Trophoblast cell (in vitro differentiated cells and primary cell): Measurements from ENCODE around the gene ALAS1.
A peak's percentile ranks its signal among the peaks of the same experiment; 100 is the strongest.

Experiments
- DNase-seq, 2 donors: peaks; one replicate each; pipeline ENCODE4 v3.0.0-alpha.2; 2016
- H2AFZ ChIP-seq: 2 replicates; pipeline ENCODE4 v1.6.1; 2013; ENCODE audit warnings: low read length, moderate library complexity, mild to moderate bottlenecking; ENCODE audit not compliant: insufficient read depth, poor library complexity
- H2AK5ac ChIP-seq: 2 replicates; pipeline ENCODE4 v1.6.1; 2013; ENCODE audit warnings: mild to moderate bottlenecking, low read length
- H2BK120ac ChIP-seq: 2 replicates; pipeline ENCODE4 v1.6.1; 2013; ENCODE audit warnings: low read length, mild to moderate bottlenecking, moderate library complexity; ENCODE audit not compliant: insufficient read depth, poor library complexity
- H2BK12ac ChIP-seq: 2 replicates; pipeline ENCODE4 v1.6.1; 2013; ENCODE audit warnings: mild to moderate bottlenecking, low read length, moderate library complexity
- H2BK5ac ChIP-seq: 2 replicates; pipeline ENCODE4 v1.6.1; 2013; ENCODE audit warnings: low read length, low read depth, moderate library complexity, mild to moderate bottlenecking; ENCODE audit not compliant: poor library complexity
- H3K14ac ChIP-seq: 2 replicates; pipeline ENCODE4 v1.6.1; 2013; ENCODE audit warnings: mild to moderate bottlenecking, low read length
- H3K18ac ChIP-seq: 2 replicates; pipeline ENCODE4 v1.6.1; 2013; ENCODE audit warnings: mild to moderate bottlenecking, low read length
- H3K23ac ChIP-seq: 2 replicates; pipeline ENCODE4 v1.6.1; 2013; ENCODE audit warnings: low read length
- H3K27ac ChIP-seq: 2 replicates; pipeline ENCODE4 v1.5.1; 2013; ENCODE audit warnings: low read depth, mild to moderate bottlenecking, inconsistent platforms, low read length, moderate library complexity
- H3K27me3 ChIP-seq: 2 replicates; pipeline ENCODE4 v1.6.1; 2013; ENCODE audit warnings: inconsistent platforms, mild to moderate bottlenecking, low read length, moderate library complexity; ENCODE audit not compliant: insufficient read depth
- H3K36me3 ChIP-seq, 2 experiments: 1 replicate in 1 of 2; 2 replicates in 1 of 2; pipeline ENCODE4 v1.6.1; 2013; ENCODE audit warnings: low read length in 2 of 2, mild to moderate bottlenecking in 2 of 2, moderate library complexity in 1 of 2; ENCODE audit not compliant: insufficient read depth in 2 of 2, control insufficient read depth in 1 of 2
- H3K4ac ChIP-seq: 2 replicates; pipeline ENCODE4 v1.6.1; 2013; ENCODE audit warnings: low read depth, mild to moderate bottlenecking, low read length, moderate library complexity
- H3K4me1 ChIP-seq, 2 experiments: 1 replicate in 1 of 2; 2 replicates in 1 of 2; pipeline ENCODE4 v1.6.1; 2013; ENCODE audit warnings: low read length in 2 of 2, mild to moderate bottlenecking in 2 of 2, moderate library complexity in 1 of 2; ENCODE audit not compliant: insufficient read depth in 2 of 2, control insufficient read depth in 1 of 2
- H3K4me2 ChIP-seq: 2 replicates; pipeline ENCODE4 v1.6.1; 2013; ENCODE audit warnings: inconsistent platforms, mild to moderate bottlenecking, low read length, moderate library complexity
- H3K4me3 ChIP-seq: 2 replicates; pipeline ENCODE4 v1.5.1; 2013; ENCODE audit warnings: mild to moderate bottlenecking, low read depth, low read length, inconsistent platforms
- H3K79me1 ChIP-seq: one replicate; pipeline ENCODE4 v1.6.1; 2013; ENCODE audit warnings: low read length
- H3K79me2 ChIP-seq: 2 replicates; pipeline ENCODE4 v1.6.1; 2013; ENCODE audit warnings: low read length, mild to moderate bottlenecking; ENCODE audit not compliant: control insufficient read depth, insufficient read depth, poor library complexity
- H3K9ac ChIP-seq: 2 replicates; pipeline ENCODE4 v1.6.1; 2013; ENCODE audit warnings: mild to moderate bottlenecking, low read length
- H3K9me3 ChIP-seq: 2 replicates; pipeline ENCODE4 v1.6.1; 2013; ENCODE audit warnings: low read depth, mild to moderate bottlenecking, control low read depth, inconsistent platforms, low read length; ENCODE audit not compliant: insufficient read depth
- H4K12ac ChIP-seq: 2 replicates; pipeline ENCODE4 v1.6.1; 2013; ENCODE audit warnings: low read depth, mild to moderate bottlenecking, low read length, moderate library complexity
- H4K8ac ChIP-seq: 2 replicates; pipeline ENCODE4 v1.6.1; 2013; ENCODE audit warnings: low read depth, mild to moderate bottlenecking, low read length, moderate library complexity
- H4K91ac ChIP-seq: one replicate; pipeline ENCODE4 v1.6.1; 2013; ENCODE audit warnings: low read depth, mild to moderate bottlenecking, low read length, moderate library complexity
- whole genome bisulfite sequencing: extraction: QIAGEN DNeasy Blood & Tissue Kit; methylation state at CpG from one replicate; pipeline ENCODE4 v1.1.7; 2013; ENCODE audit warnings: missing lambda C conversion rate; ENCODE audit not compliant: insufficient read length, insufficient coverage; ENCODE audit errors: extremely low coverage; 5-methylcytosine and 5-hydroxymethylcytosine counted together

The ALAS1 gene

DNA sequence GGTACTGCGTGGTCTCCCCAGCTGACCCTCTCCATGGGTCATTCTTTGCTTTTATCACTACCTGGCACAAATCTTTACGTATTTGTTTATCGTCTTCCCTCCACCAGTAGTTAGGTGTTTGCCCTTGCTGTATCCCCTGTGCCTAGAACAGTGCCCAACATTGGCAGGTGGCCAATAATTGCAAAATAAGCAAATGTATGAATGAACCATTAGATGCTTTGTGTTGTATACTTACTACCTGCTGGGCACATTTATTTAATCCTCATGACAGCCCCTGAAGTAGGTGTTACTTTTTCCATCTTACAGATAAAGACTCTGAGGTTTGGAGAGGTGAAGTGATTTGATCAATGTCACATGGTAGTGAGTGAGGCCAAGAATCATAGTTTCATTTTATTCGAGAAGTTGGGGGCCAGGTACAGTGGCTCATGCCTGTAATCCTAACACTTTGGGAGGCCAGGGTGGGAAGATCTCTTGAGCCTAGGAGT lies 43.0 kb downstream of the ALAS1 start:
- Histone ChIP-seq H3K18ac (no peak overlapping the region), H4K91ac (no peak overlapping the region), H3K27ac (no peak overlapping the region), H3K4me1 (peaks cover 32 to 41% of the 10 kb centered on the region in 2 experiments), H3K79me2 (peaks cover 7% of the 10 kb centered on the region), H3K79me1 (peaks cover 18% of the 10 kb centered on the region), H3K23ac (no peak overlapping the region), H3K9me3 (peaks cover 8% of the 10 kb centered on the region), H3K14ac (no peak overlapping the region), H3K36me3 (no peaks in the 10 kb centered on the region), H3K4ac (no peak overlapping the region), H4K12ac (no peak overlapping the region), H2BK120ac (no peak overlapping the region), H2AK5ac (no peak overlapping the region), H2BK12ac (no peak overlapping the region), H3K4me2 (no peak overlapping the region), H3K4me3 (no peak overlapping the region), H2BK5ac (no peak overlapping the region), H2AFZ (no peak overlapping the region), H3K27me3 (no peaks in the 10 kb centered on the region), H3K9ac (no peak overlapping the region), H4K8ac (no peak overlapping the region)
- WGBS, result no CpG with 5 or more reads among the region's 4 CpGs
- DNase-seq, result no peak

DNA sequence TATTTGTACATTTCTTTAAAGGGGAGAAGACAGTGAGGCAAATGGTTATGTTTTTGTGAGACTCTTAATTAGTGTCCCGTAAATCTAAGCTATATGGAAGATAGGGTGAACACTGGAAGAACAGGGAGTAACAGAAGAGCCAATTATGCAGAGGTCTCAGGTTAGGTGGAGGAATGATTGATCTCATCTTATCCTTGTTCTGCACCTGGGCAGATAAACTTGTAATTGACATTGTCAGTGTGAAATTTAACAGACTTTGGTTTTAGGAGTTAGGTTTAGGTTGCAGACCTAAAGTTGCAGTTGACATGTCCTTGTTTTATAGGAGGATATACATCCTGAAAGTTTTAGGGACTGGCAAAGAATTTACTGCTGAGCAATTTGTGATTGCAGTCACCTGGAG lies 44.1 kb downstream of the ALAS1 start:
- no peak overlapping the region for H4K8ac ChIP-seq
- no peak overlapping the region for H2BK120ac ChIP-seq
- H3K4me3 ChIP-seq, result no peak overlapping the region
- H3K27ac ChIP-seq, result no peak overlapping the region
- H3K79me1 ChIP-seq, result peaks cover 18% of the 10 kb centered on the region
- no peak overlapping the region for H2BK5ac ChIP-seq
- no peak for DNase-seq
- H3K9me3 ChIP-seq, result peaks cover 8% of the 10 kb centered on the region
- no peak overlapping the region for H3K4ac ChIP-seq
- no peak overlapping the region for H3K18ac ChIP-seq
- H3K36me3 ChIP-seq, result no peaks in the 10 kb centered on the region
- peaks cover 32 to 43% of the 10 kb centered on the region in 2 experiments for H3K4me1 ChIP-seq
- no peak overlapping the region for H2AK5ac ChIP-seq
- no peak overlapping the region for H3K14ac ChIP-seq
- no peak overlapping the region for H3K23ac ChIP-seq
- H2BK12ac ChIP-seq, result no peak overlapping the region
- H4K91ac ChIP-seq, result no peak overlapping the region
- WGBS, result no CpG with 5 or more reads among the region's 1 CpG
- no peak overlapping the region for H3K4me2 ChIP-seq
- H3K27me3 ChIP-seq, result no peaks in the 10 kb centered on the region
- H2AFZ ChIP-seq, result no peak overlapping the region
- H3K79me2 ChIP-seq, result peaks cover 7% of the 10 kb centered on the region
- no peak overlapping the region for H4K12ac ChIP-seq
- H3K9ac ChIP-seq, result no peak overlapping the region

DNA sequence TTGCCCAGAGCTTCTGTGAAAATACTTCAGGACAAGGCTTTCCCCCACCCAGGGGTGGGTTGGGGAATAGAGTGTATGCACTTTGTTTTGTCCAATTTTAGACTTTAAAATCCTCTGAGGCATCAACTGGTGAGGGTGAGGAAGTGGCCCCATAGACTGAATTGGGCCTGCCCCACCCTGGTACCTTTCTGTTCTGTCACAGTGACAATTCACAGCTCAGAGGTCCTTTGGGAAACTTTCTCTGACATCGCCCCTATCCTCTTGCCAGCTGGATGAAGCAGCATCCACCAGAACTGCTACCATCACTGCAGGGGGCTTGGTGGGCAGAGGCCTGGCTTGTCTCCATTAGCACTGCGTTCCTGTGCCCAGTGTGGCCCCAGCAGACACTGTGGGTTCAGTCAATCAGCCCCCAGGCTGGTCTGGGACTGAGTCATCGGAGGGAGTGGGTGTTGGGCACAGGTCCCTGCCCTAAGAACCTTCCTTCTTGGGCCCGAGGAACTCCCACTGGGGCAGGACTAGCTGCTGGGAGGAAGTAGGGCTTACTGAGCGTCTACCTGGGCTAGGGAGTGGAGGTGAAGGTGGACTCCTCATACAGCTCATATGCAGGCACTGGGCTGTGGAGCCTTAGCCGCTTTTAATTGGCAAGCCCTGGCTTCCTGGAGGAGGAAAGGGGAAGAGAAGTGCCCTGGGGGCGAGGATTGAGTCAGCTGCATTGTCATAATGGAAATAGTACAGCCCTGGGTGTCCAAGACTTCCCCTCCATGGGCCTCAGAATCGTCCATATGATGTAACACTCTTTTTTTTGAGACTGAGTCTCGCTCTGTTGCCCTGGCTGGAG lies 46.0 kb downstream of the ALAS1 start:
- no peak overlapping the region for H2BK120ac ChIP-seq
- DNase-seq, result peak; percentile 92 to 93
- H3K4me3 ChIP-seq, result no peak overlapping the region
- peak overlapping the region; percentile 31 for H4K8ac ChIP-seq
- peak overlapping the region; percentile 32 for H2BK5ac ChIP-seq
- H3K23ac ChIP-seq, result no peak overlapping the region
- peaks cover 19 to 29% of the 10 kb centered on the region in 2 experiments for H3K4me1 ChIP-seq
- no peak overlapping the region for H3K9ac ChIP-seq
- H3K4ac ChIP-seq, result no peak overlapping the region
- no peaks in the 10 kb centered on the region for H3K27me3 ChIP-seq
- peaks cover 3% of the 10 kb centered on the region for H3K79me2 ChIP-seq
- peak overlapping the region; percentile 30 for H4K91ac ChIP-seq
- H3K9me3 ChIP-seq, result peaks cover 6% of the 10 kb centered on the region
- H3K14ac ChIP-seq, result peak overlapping the region; percentile 28
- H3K4me2 ChIP-seq, result no peak overlapping the region
- H2AFZ ChIP-seq, result no peak overlapping the region
- H2BK12ac ChIP-seq, result no peak overlapping the region
- peaks cover 4% of the 10 kb centered on the region in 2 experiments for H3K36me3 ChIP-seq
- peak overlapping the region; percentile 19 for H3K18ac ChIP-seq
- no CpG with 5 or more reads among the region's 9 CpGs for WGBS
- peaks cover 10% of the 10 kb centered on the region for H3K79me1 ChIP-seq
- no peak overlapping the region for H3K27ac ChIP-seq
- H4K12ac ChIP-seq, result no peak overlapping the region
- H2AK5ac ChIP-seq, result peak overlapping the region; percentile 30

DNA sequence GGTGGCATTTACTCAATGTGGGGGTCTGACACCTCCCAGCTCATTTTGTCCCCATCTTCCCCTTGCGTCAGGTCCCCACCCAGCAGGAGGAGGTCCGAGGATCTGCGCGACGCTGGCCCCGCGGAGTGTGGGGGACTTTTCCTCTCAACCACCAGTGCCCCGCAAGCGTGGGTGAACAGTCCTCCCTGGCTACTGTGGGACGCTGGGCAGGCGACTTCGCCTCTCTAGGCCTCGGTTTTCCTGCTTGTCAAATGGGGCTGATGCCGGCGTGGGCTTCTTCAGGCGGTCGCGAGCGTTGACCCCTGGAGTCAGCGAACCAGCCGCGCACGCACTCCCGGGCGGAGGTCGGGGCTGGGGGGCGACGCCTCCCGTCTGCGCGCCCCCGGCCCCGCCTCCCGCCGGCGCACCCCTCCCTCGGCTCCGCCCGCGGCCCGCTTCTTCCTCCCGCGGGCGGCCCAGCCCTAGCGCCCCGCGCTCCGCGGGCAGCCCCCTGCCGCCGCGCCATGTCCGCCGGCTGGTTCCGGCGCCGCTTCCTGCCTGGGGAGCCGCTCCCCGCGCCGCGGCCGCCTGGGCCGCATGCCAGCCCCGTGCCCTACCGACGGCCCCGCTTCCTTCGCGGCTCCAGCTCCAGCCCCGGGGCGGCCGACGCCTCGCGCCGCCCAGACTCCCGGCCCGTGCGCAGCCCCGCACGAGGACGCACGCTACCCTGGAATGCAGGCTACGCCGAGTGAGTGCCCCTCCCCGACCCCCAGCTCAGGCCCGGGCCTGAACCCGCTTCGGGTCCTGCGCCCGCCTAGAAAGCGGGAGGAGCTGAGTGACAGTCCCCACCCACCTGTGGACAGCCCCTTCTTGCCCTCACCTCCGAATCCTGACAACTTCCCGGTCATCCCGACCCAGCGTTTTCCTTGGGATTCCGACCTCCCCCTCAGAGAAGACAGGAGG lies 47.6 kb downstream of the ALAS1 start, which contains the start of gene PPM1M:
TSS of gene PPM1M (plus strand) at position 438 of the 942 bp plus-strand sequence. CDS start at position 504, 66 bp downstream.
- H2BK5ac ChIP-seq, result no peak within 1 kb of the TSS
- peaks cover 19 to 22% of the 10 kb centered on the region in 2 experiments for H3K4me1 ChIP-seq
- H3K79me2 ChIP-seq, result no peaks in the 10 kb centered on the region
- no CpG with 5 or more reads among the region's 98 CpGs for WGBS
- H4K12ac ChIP-seq, result peak within 1 kb of the TSS; percentile 65
- H3K4ac ChIP-seq, result no peak within 1 kb of the TSS
- H3K23ac ChIP-seq, result no peak within 1 kb of the TSS
- peak within 1 kb of the TSS; percentile 50 for H3K9ac ChIP-seq
- H2AK5ac ChIP-seq, result no peak within 1 kb of the TSS
- peak within 1 kb of the TSS; percentile 63 for H2AFZ ChIP-seq
- H2BK12ac ChIP-seq, result peak within 1 kb of the TSS; percentile 23
- H2BK120ac ChIP-seq, result peak within 1 kb of the TSS; percentile 34
- H3K79me1 ChIP-seq, result peaks cover 6% of the 10 kb centered on the region
- peak within 1 kb of the TSS; percentile 63 for H3K18ac ChIP-seq
- H3K4me2 ChIP-seq, result peak within 1 kb of the TSS; percentile 82
- H3K27me3 ChIP-seq, result no peaks in the 10 kb centered on the region
- H3K4me3 ChIP-seq, result peak within 1 kb of the TSS; percentile 62
- peak in 1 of 2 donors; percentile 55 for DNase-seq
- H3K27ac ChIP-seq, result no peak within 1 kb of the TSS
- peaks cover 13 to 16% of the 10 kb centered on the region in 2 experiments for H3K36me3 ChIP-seq
- H3K14ac ChIP-seq, result peak within 1 kb of the TSS; percentile 45
- peak within 1 kb of the TSS; percentile 30 for H4K8ac ChIP-seq
- peaks cover 6% of the 10 kb centered on the region for H3K9me3 ChIP-seq
- H4K91ac ChIP-seq, result peak within 1 kb of the TSS; percentile 51
